Panc1 (cell line): Measurements from ENCODE around the gene RNF115. TPM values are rescaled to one million over a fixed set of nuclear protein-coding genes. Genes with fewer than 3 reads are reported as not detected.
"Not testable (repeated sequence)": the region's sequence is repeated elsewhere in the genome, so short reads cannot be mapped to it uniquely, and the experiment has no call there.

Source experiments
- ATAC-seq: fragments of 200-7000 bp; cut with Tn5 transposase; 2 replicates; pipeline ENCODE4 v1.9.1; 2020; ENCODE audit warnings: mild to moderate bottlenecking, moderate library complexity
- BruUV-seq: library from RNA; stranded (reverse); fragments of 400-500 nt; replicated peaks from 2 replicates; lab custom pipeline; 2021; lab: Mats Ljungman, UMichigan
- CTCF ChIA-PET: fragments of 300-600 bp; sonication (Branson Sonifier 250); formaldehyde crosslinking; loops from one replicate; lab custom pipeline; 2022; ENCODE audit warnings: antibody characterized with exemption; lab: Charles Lee
- POLR2A ChIA-PET: fragments of 300-600 bp; sonication (Branson Sonifier 250); formaldehyde crosslinking; loops from one replicate; lab custom pipeline; 2022; ENCODE audit warnings: antibody characterized with exemption; lab: Charles Lee
- DNase-seq: peaks from one replicate; pipeline ENCODE4 v3.0.0-alpha.2; 2010; ENCODE audit warnings: low read depth, low spot score
- H3K27ac ChIP-seq: 2 replicates; pipeline ENCODE4 v1.5.1; 2011; ENCODE audit warnings: mild to moderate bottlenecking, low read length, inconsistent platforms
- H3K27me3 ChIP-seq: fragments of 200-500 bp; sonication (Bioruptor generic); 2 replicates; pipeline ENCODE4 v1.6.0; 2014; ENCODE audit warnings: low read length, inconsistent platforms; ENCODE audit not compliant: control insufficient read depth, insufficient read depth
- H3K36me3 ChIP-seq: fragments of 200-500 bp; sonication (Bioruptor generic); 2 replicates; pipeline ENCODE4 v1.5.1; 2014; ENCODE audit warnings: inconsistent platforms, mild to moderate bottlenecking, low read length, moderate library complexity; ENCODE audit not compliant: control insufficient read depth, insufficient read depth
- H3K4me1 ChIP-seq: 2 replicates; pipeline ENCODE4 v1.5.1; 2011; ENCODE audit warnings: inconsistent platforms, mild to moderate bottlenecking, low read length, moderate library complexity; ENCODE audit not compliant: control insufficient read depth, insufficient read depth
- H3K4me3 ChIP-seq, 2 experiments: 2 replicates each; pipeline ENCODE4 v1.5.1; 2011 to 2012; ENCODE audit warnings: low read depth in 2 of 2, low read length in 2 of 2, mild to moderate bottlenecking in 2 of 2, inconsistent platforms in 1 of 2, moderate library complexity in 1 of 2
- H3K9me3 ChIP-seq: fragments of 200-500 bp; sonication (Bioruptor generic); 2 replicates; pipeline ENCODE4 v1.5.1; 2014; ENCODE audit warnings: low read depth, mild to moderate bottlenecking, inconsistent platforms, low read length, moderate library complexity; ENCODE audit not compliant: control insufficient read depth, insufficient read depth
- CTCF ChIP-seq: fragments of 450-650 bp; IDR thresholded peaks from 2 replicates; pipeline ENCODE4 v1.5.1; 2017; ENCODE audit warnings: mild to moderate bottlenecking
- POLR2AphosphoS5 ChIP-seq: IDR thresholded peaks from 2 replicates; pipeline ENCODE4 v1.6.1; 2012; ENCODE audit warnings: mild to moderate bottlenecking, low read depth, low read length, moderate library complexity
- REST ChIP-seq, 2 experiments: IDR thresholded peaks; 2 replicates each; pipeline ENCODE4 v1.6.1; 2011 to 2012; ENCODE audit warnings: low read depth in 2 of 2, control low read depth in 1 of 2, low read length in 1 of 2, mild to moderate bottlenecking in 1 of 2, moderate library complexity in 1 of 2; ENCODE audit not compliant: insufficient read depth in 1 of 2
- SIN3A ChIP-seq: IDR thresholded peaks from 2 replicates; pipeline ENCODE4 v1.6.1; 2012; ENCODE audit warnings: low read depth, mild to moderate bottlenecking, low read length, moderate library complexity, borderline replicate concordance; ENCODE audit not compliant: insufficient read depth
- TCF7L2 ChIP-seq: IDR thresholded peaks from 2 replicates; pipeline ENCODE4 v1.6.1; 2011; ENCODE audit warnings: mild to moderate bottlenecking, low read depth, low read length, inconsistent platforms
- in situ Hi-C: cut with HindIII; loops from 2 replicates; pipeline ENCODE4 v1.10.0; 2016; ENCODE audit warnings: low sequenced_read_pairs, low pct_unique_long_range_greater_than_20kb
- intact Hi-C: fragments of 100-400 bp; cut with micrococcal nuclease; formaldehyde crosslinking; loops from one replicate; pipeline ENCODE4 v1.10.0; 2022; ENCODE audit not compliant: unreplicated experiment
- total RNA-seq: library from RNA; stranded (reverse); gene quantifications from one replicate; pipeline ENCODE4 v1.2.1, GENCODE V29; 2021; ENCODE audit not compliant: unreplicated experiment

Gene RNF115
- total RNA-seq, 1 experiment from 2014 or later: 14.5 TPM

- POLR2A ChIA-PET: no interaction called here
- CTCF ChIA-PET: no interaction called here
- ATAC-seq (no peak), DNase-seq (no peak)
- intact Hi-C loops (no loop called here), in situ Hi-C loops (no loop called here)
- no peak overlapping the region for H3K27ac ChIP-seq
- no peaks in the 10 kb centered on the region for H3K4me1 ChIP-seq
- no peaks in the 10 kb centered on the region for H3K27me3 ChIP-seq
- no peak overlapping the region for H3K4me3 ChIP-seq
- TF ChIP-seq POLR2AphosphoS5 (no peak), TCF7L2 (no peak), REST (IDR thresholded peaks at IDR 0.05; ENCODE audit: insufficient read depth in 1 of 2, low read depth in 2 of 2, low read length in 1 of 2) (no peak), SIN3A (no peak), CTCF (no peak)
- H3K36me3 ChIP-seq: no peaks in the 10 kb centered on the region
- no peaks in the 10 kb centered on the region for H3K9me3 ChIP-seq
- no TSS peak for BruUV-seq
These were observed 94.7 kb downstream of the RNF115 start for GRCh38 chr1:145729196-145729595.

- CTCF ChIA-PET, POLR2A ChIA-PET, H3K4me3 ChIP-seq, intact Hi-C loops, H3K4me1 ChIP-seq, H3K36me3 ChIP-seq, H3K27ac ChIP-seq, H3K9me3 ChIP-seq, in situ Hi-C loops, H3K27me3 ChIP-seq, DNase-seq, ATAC-seq, BruUV-seq: not testable (repeated sequence)
These were observed 97.7 kb downstream of the RNF115 start for GRCh38 chr1:145726193-145726592.

GRCh38 chr1:145720878-145721671 is 102.8 kb downstream of the RNF115 start:
- TF ChIP-seq SIN3A (0 out of 2 replicates have a peak, but pooled peaks have one; percentile 40), REST (IDR thresholded peaks at IDR 0.05; ENCODE audit: insufficient read depth in 1 of 2, low read depth in 2 of 2, low read length in 1 of 2) (no peak), CTCF (peak; percentile 97)
- ATAC-seq (peak; percentile 96), DNase-seq (no peak)
- Histone ChIP-seq H3K4me3 (peak overlapping the region; percentile 24 to 53), H3K27ac (peak overlapping the region; percentile 55), H3K9me3 (no peaks in the 10 kb centered on the region), H3K36me3 (no peaks in the 10 kb centered on the region), H3K4me1 (peaks cover 19% of the 10 kb centered on the region), H3K27me3 (no peaks in the 10 kb centered on the region)
- BruUV-seq: no TSS peak
- intact Hi-C loops: no loop called here
- ChIA-PET POLR2A (no interaction called here), CTCF (interaction anchor here (0.5 to 1.0 kb wide), 3 partner anchors 9 to 314 kb away, joined by 3 to 5 read pairs (median 5); no protein-coding TSS in a partner anchor)
- in situ Hi-C loops: no loop called here
